Muscle of arm (tissue), 12 donors: Measurements from ENCODE around the gene ADGRE2. TPM values are rescaled to one million over a fixed set of nuclear protein-coding genes. Genes with fewer than 3 reads are reported as not detected.

Source experiments
- polyA plus RNA-seq, 12 donors: library from polyadenylated mRNA; unstranded; fragments of 120-200 nt; gene quantifications; one replicate each; pipeline ENCODE4 v1.2.1, GENCODE V29; 2013; ENCODE audit not compliant: insufficient read length in 12 of 12

ADGRE2 gene
- polyA plus RNA-seq, 12 donors: 0.38 to 11.5 (median 1.2) TPM; not detected in 1

Other genes starting within 250 kb of the ADGRE2 start
- gene TECR, start 249.0 kb downstream of the ADGRE2 start, polyA plus RNA-seq: 100 to 1,000 TPM in 7 of 12 donors, 10 to 100 TPM in 4, not detected in 1; 73.9 to 183 (median 113) TPM
- gene NDUFB7, start 206.5 kb downstream of the ADGRE2 start, polyA plus RNA-seq: 100 to 1,000 TPM in 6 of 12 donors, 10 to 100 TPM in 5, not detected in 1; 56.7 to 137 (median 100) TPM
- under 1 TPM in 4 of 12 donors, not detected in 8; 0.09 to 0.66 (median 0.13) TPM for gene CLEC17A, start 195.5 kb downstream of the ADGRE2 start, polyA plus RNA-seq
- under 1 TPM in 5 of 12 donors, not detected in 7; 0.09 to 0.70 (median 0.16) TPM for gene ADGRE3, start 103.7 kb downstream of the ADGRE2 start, polyA plus RNA-seq
- gene ZNF333, start 88.5 kb downstream of the ADGRE2 start, polyA plus RNA-seq: 10 to 100 TPM in 11 of 12 donors, not detected in 1; 13.6 to 31.6 (median 17.8) TPM
- 1 to 10 TPM in 1 of 12 donors, under 1 TPM in 4, not detected in 7; 0.05 to 1.4 (median 0.27) TPM for gene OR7A5, start 56.6 kb upstream of the ADGRE2 start, polyA plus RNA-seq
- 1 to 10 TPM in 2 of 12 donors, under 1 TPM in 8, not detected in 2; 0.07 to 3.5 (median 0.22) TPM for gene OR7C1, start 56.6 kb upstream of the ADGRE2 start, polyA plus RNA-seq
- gene OR7A10, start 70.4 kb upstream of the ADGRE2 start, polyA plus RNA-seq: not detected
- gene OR7A17, start 107.6 kb upstream of the ADGRE2 start, polyA plus RNA-seq: under 1 TPM in 2 of 12 donors, not detected in 10; 0.05 to 0.07 TPM
- not detected for gene OR7C2, start 162.9 kb upstream of the ADGRE2 start, polyA plus RNA-seq
- 10 to 100 TPM in 1 of 12 donors, 1 to 10 TPM in 2, under 1 TPM in 6, not detected in 3; 0.09 to 21.3 (median 0.40) TPM for gene SLC1A6, start 201.3 kb upstream of the ADGRE2 start, polyA plus RNA-seq